Endothelial cell of umbilical vein (primary cell): ENCODE results near the gene LPIN1. TPM values are rescaled to one million over a fixed set of nuclear protein-coding genes. Genes with fewer than 3 reads are reported as not detected.
"Not testable (repeated sequence)": the region's sequence is repeated elsewhere in the genome, so short reads cannot be mapped to it uniquely, and the experiment has no call there.

ENCODE experiments used
- BruUV-seq: library from RNA; stranded (reverse); fragments of 400-500 nt; replicated peaks from 2 replicates; lab custom pipeline; 2021; lab: Mats Ljungman, UMichigan
- CTCF ChIA-PET: fragments of 300-600, 350-600 bp; sonication (Branson Sonifier 250); formaldehyde crosslinking; loops from one replicate; lab custom pipeline; 2021; ENCODE audit warnings: antibody characterized with exemption, inconsistent platforms; lab: Charles Lee
- POLR2A ChIA-PET: fragments of 300-600, 350-600 bp; sonication (Branson Sonifier 250); formaldehyde crosslinking; loops from one replicate; lab custom pipeline; 2021; ENCODE audit warnings: antibody characterized with exemption, inconsistent platforms; lab: Charles Lee
- DNase-seq: peaks from one replicate; pipeline ENCODE4 v3.0.0-alpha.2; 2011; ENCODE audit warnings: low read depth, low spot score
- FAIRE-seq: peaks from 2 replicates; lab custom pipeline; 2011; peaks lifted over from hg19 to GRCh38; lab: Jason Lieb, UNC
- H2AFZ ChIP-seq: 2 replicates; pipeline ENCODE4 v1.6.0; 2012; ENCODE audit warnings: low read depth, low read length, control low read depth, inconsistent platforms
- H3K27ac ChIP-seq: 2 replicates; pipeline ENCODE4 v1.5.1; 2011; ENCODE audit warnings: low read depth, mild to moderate bottlenecking, control low read depth, low read length, moderate library complexity; ENCODE audit not compliant: insufficient read depth
- H3K27me3 ChIP-seq, 2 experiments: 2 replicates each; pipeline versions ENCODE4 v1.6.0 to v1.6.1; 2011; ENCODE audit warnings: low read length in 2 of 2, mixed read lengths in 1 of 2; ENCODE audit not compliant: control insufficient read depth in 2 of 2, insufficient read depth in 2 of 2
- H3K36me3 ChIP-seq, 2 experiments: 2 replicates in 1 of 2; 3 replicates in 1 of 2; pipeline ENCODE4 v1.5.1; 2011; ENCODE audit warnings: low read length in 2 of 2, mild to moderate bottlenecking in 1 of 2, moderate library complexity in 1 of 2; ENCODE audit not compliant: control insufficient read depth in 2 of 2, insufficient read depth in 2 of 2; ENCODE audit errors: extremely low read depth in 1 of 2
- H3K4me1 ChIP-seq: 3 replicates; pipeline ENCODE4 v1.5.1; 2011; ENCODE audit warnings: mild to moderate bottlenecking, low read length; ENCODE audit not compliant: control insufficient read depth, insufficient read depth; ENCODE audit errors: extremely low read depth
- H3K4me2 ChIP-seq: 2 replicates; pipeline ENCODE4 v1.6.1; 2011; ENCODE audit warnings: low read length, control low read depth, mixed read lengths; ENCODE audit not compliant: insufficient read depth
- H3K4me3 ChIP-seq, 3 experiments: fragments of 200-600 bp in 1 of 3; sonication (generic), shearing (Covaris generic) in 1 of 3; replicated peaks in 1 of 3; 2 replicates each; pipeline ENCODE4 v1.5.1; 2011 to 2016; ENCODE audit warnings: control low read depth in 3 of 3, low read length in 3 of 3, mild to moderate bottlenecking in 2 of 3, inconsistent platforms in 1 of 3, low read depth in 1 of 3, moderate library complexity in 1 of 3; ENCODE audit not compliant: insufficient read depth in 1 of 3
- H3K79me2 ChIP-seq: 2 replicates; pipeline ENCODE4 v1.6.0; 2012; ENCODE audit warnings: low read length, inconsistent platforms; ENCODE audit not compliant: control insufficient read depth, insufficient read depth
- H3K9ac ChIP-seq: replicated peaks from 2 replicates; pipeline ENCODE3; 2011; ENCODE audit warnings: low read length, control low read depth; ENCODE audit not compliant: insufficient read depth; ENCODE audit errors: extremely low read depth
- H3K9me1 ChIP-seq: replicated peaks from 3 replicates; pipeline ENCODE4 v1.6.0; 2011; ENCODE audit warnings: mild to moderate bottlenecking, low read length; ENCODE audit not compliant: control insufficient read depth, insufficient read depth; ENCODE audit errors: extremely low read depth
- H3K9me3 ChIP-seq: replicated peaks from 2 replicates; pipeline ENCODE4 v1.5.1; 2012; ENCODE audit warnings: low read length, inconsistent platforms; ENCODE audit not compliant: control insufficient read depth, insufficient read depth
- H4K20me1 ChIP-seq: replicated peaks from 2 replicates; pipeline ENCODE3; 2011; ENCODE audit warnings: mild to moderate bottlenecking, low read length; ENCODE audit not compliant: control insufficient read depth, insufficient read depth; ENCODE audit errors: extremely low read depth
- CTCF ChIP-seq, 2 donors: IDR thresholded peaks; 1 replicate in 1 of 2; 2 replicates in 1 of 2; pipeline ENCODE4 v1.5.1; 2011; ENCODE audit warnings: low read length in 2 of 2, mild to moderate bottlenecking in 2 of 2, moderate library complexity in 2 of 2, control low read depth in 1 of 2, inconsistent platforms in 1 of 2, low read depth in 1 of 2; ENCODE audit not compliant: insufficient read depth in 1 of 2; ENCODE audit errors: extremely low read depth in 1 of 2
- EZH2 ChIP-seq: IDR thresholded peaks from 2 replicates; pipeline ENCODE4 v1.6.1; 2012; ENCODE audit warnings: borderline replicate concordance, low read depth, mild to moderate bottlenecking, moderate library complexity, low read length, inconsistent platforms; ENCODE audit not compliant: severe bottlenecking
- FOS ChIP-seq: IDR thresholded peaks from 2 replicates; pipeline ENCODE4 v1.6.1; 2011; ENCODE audit warnings: mild to moderate bottlenecking, low read length, moderate library complexity, borderline replicate concordance; ENCODE audit not compliant: insufficient read depth
- GATA2 ChIP-seq: IDR thresholded peaks from 2 replicates; pipeline ENCODE4 v1.7.0; 2011; ENCODE audit warnings: low read depth, mild to moderate bottlenecking, moderate library complexity, mixed read lengths, low read length; ENCODE audit not compliant: insufficient read length, insufficient read depth
- JUN ChIP-seq: IDR thresholded peaks from 2 replicates; pipeline ENCODE4 v1.6.1; 2011; ENCODE audit warnings: borderline replicate concordance, low read depth; ENCODE audit not compliant: insufficient read length, insufficient read depth
- MAX ChIP-seq: IDR thresholded peaks from 2 replicates; pipeline ENCODE4 v1.6.1; 2011; ENCODE audit not compliant: insufficient read depth, insufficient read length
- MYC ChIP-seq: IDR thresholded peaks from one replicate; pipeline ENCODE4 v1.6.1; 2011; ENCODE audit warnings: mild to moderate bottlenecking, low read depth, low read length
- POLR2A ChIP-seq: IDR thresholded peaks from 2 replicates; pipeline ENCODE4 v1.6.1; 2012; ENCODE audit warnings: low read depth, mild to moderate bottlenecking, control low read depth, low read length
- POLR2AphosphoS5 ChIP-seq: IDR thresholded peaks from 2 replicates; pipeline ENCODE4 v1.6.1; 2012; ENCODE audit warnings: low read depth, mild to moderate bottlenecking, control low read depth, low read length, moderate library complexity; ENCODE audit not compliant: insufficient read depth
- dilution Hi-C: fragments of 300-500 bp; cut with MboI; formaldehyde crosslinking; loops from one replicate; pipeline ENCODE4 v1.15.0; 2019; ENCODE audit warnings: low sequenced_read_pairs; ENCODE audit not compliant: extremely low pct_ligation_motif_present
- intact Hi-C: fragments of 100-400 bp; cut with micrococcal nuclease; formaldehyde crosslinking; loops from one replicate; pipeline ENCODE4 v1.10.0; 2022
- polyA plus RNA-seq, 4 experiments: library from polyadenylated mRNA; depleted of rRNA in 3 of 4; stranded (reverse) in 3 of 4; unstranded in 1 of 4; fragments of >200 nt; gene quantifications; 2 replicates each; pipeline versions ENCODE4 v1.2.1 to v1.2.3, GENCODE V29; 2011 to 2012; ENCODE audit warnings: missing spikeins in 1 of 4
- total RNA-seq: library from RNA; stranded (reverse); gene quantifications from 2 replicates; pipeline ENCODE4 v1.2.3, GENCODE V29; 2021

The LPIN1 gene
- total and polyA plus RNA-seq, 2 donors (not counting 3 experiments of a cell fraction or from before 2014, with no cell fraction given): 26.6 to 80.4 TPM

- TF ChIP-seq MYC (no peak), FOS (no peak), JUN (no peak), GATA2 (no peak), CTCF (IDR thresholded peaks at IDR 0.05; ENCODE audit: extremely low read depth in 1 of 2, insufficient read depth in 1 of 2, low read depth in 1 of 2, low read length in 2 of 2) (no peak), POLR2A (no peak), MAX (no peak), POLR2AphosphoS5 (no peak), EZH2 (no peak)
- Histone ChIP-seq H4K20me1 (no peaks in the 10 kb centered on the region), H3K4me3 (no peak overlapping the region), H3K9ac (no peak overlapping the region), H2AFZ (no peak overlapping the region), H3K4me2 (no peak overlapping the region), H3K27me3 (no peaks in the 10 kb centered on the region), H3K9me1 (no peaks in the 10 kb centered on the region), H3K36me3 (peaks cover 0 to 2% of the 10 kb centered on the region in 2 experiments), H3K4me1 (peaks cover 21% of the 10 kb centered on the region), H3K27ac (no peak overlapping the region), H3K9me3 (no peaks in the 10 kb centered on the region), H3K79me2 (peaks cover 77% of the 10 kb centered on the region)
- DNase-seq (no peak), FAIRE-seq (no peak)
- BruUV-seq: no TSS peak
- POLR2A ChIA-PET: no interaction called here
- CTCF ChIA-PET: interaction anchor here (0.8 to 3.0 kb wide), 4 partner anchors 17 to 71 kb away, joined by 3 to 16 read pairs (median 3); no protein-coding TSS in a partner anchor
- intact Hi-C loops (no loop called here), dilution Hi-C loops (no loop called here)
Observed at GRCh38 chr2:11758647-11759046, 12.2 kb downstream of the LPIN1 start.

- BruUV-seq, intact Hi-C loops: not testable (repeated sequence)
Observed at GRCh38 chr2:11759182-11759975, 12.9 kb downstream of the LPIN1 start.

More at GRCh38 chr2:11759182-11759975, 12.9 kb downstream of the LPIN1 start:
- H3K27ac ChIP-seq, POLR2A ChIA-PET, H2AFZ ChIP-seq, H3K27me3 ChIP-seq, H3K9me3 ChIP-seq, H3K9me1 ChIP-seq, H3K4me2 ChIP-seq, dilution Hi-C loops, DNase-seq, H3K9ac ChIP-seq, H3K4me3 ChIP-seq, H4K20me1 ChIP-seq, FAIRE-seq, H3K36me3 ChIP-seq: not testable (repeated sequence)
- Histone ChIP-seq H3K79me2 (peaks cover 78% of the 10 kb centered on the region), H3K4me1 (peaks cover 14% of the 10 kb centered on the region)
- CTCF ChIA-PET: interaction anchor here (0.8 to 3.0 kb wide), 3 partner anchors 19 to 71 kb away, joined by 3 to 16 read pairs (median 3); no protein-coding TSS in a partner anchor
